ENCODE measurements around the gene ITSN2. TPM values are rescaled to one million over a fixed set of nuclear protein-coding genes. Genes with fewer than 3 reads are reported as not detected.
"Not testable (repeated sequence)": the region's sequence is repeated elsewhere in the genome, so short reads cannot be mapped to it uniquely, and the experiment has no call there.

ITSN2 gene
- total RNA-seq, 3 donors from 2014 or later, result 52.5 to 57.6 (median 52.9) TPM

DNA sequence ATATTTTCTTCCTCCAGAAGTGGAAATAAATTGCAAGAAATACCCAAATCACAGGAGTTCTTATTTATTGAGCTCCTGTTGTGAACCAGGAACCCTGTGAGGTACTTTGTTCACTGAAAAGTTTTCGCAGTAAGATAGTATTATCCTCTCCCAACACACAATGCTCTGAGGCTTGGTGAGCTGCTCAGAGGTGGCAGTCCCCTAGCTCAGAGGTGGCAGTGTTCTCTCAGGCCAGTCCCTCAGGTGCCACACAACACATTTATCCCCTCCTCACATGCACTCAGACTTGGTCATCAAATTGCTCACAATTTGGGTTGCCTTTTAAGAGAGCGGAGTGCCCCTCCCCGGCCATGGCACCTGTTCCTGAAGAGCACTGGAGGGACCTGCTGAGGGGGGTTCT, 159.5 kb downstream of the ITSN2 start:
- ATAC-seq (no peak), DNase-seq (no peak)
- peaks cover 7% of the 10 kb centered on the region for H3K9me3 Mint-ChIP-seq
- H3K27me3 Mint-ChIP-seq (ENCODE audit: low read depth), result no peaks in the 10 kb centered on the region
- peaks cover 30% of the 10 kb centered on the region for H3K36me3 Mint-ChIP-seq (ENCODE audit: insufficient read depth)
- H3K4me1 Mint-ChIP-seq (ENCODE audit: low read depth), result no peaks in the 10 kb centered on the region
- no peak overlapping the region for H3K4me3 Mint-ChIP-seq

GRCh38 chr2:24199968-24200590, 160.3 kb downstream of the ITSN2 start:
- peaks cover 7% of the 10 kb centered on the region for H3K9me3 Mint-ChIP-seq
- no peak overlapping the region for H3K4me3 Mint-ChIP-seq
- H3K36me3 Mint-ChIP-seq (ENCODE audit: insufficient read depth), result peaks cover 24% of the 10 kb centered on the region
- DNase-seq (no peak), ATAC-seq (no peak)
- no peaks in the 10 kb centered on the region for H3K27me3 Mint-ChIP-seq (ENCODE audit: low read depth)
- H3K4me1 Mint-ChIP-seq (ENCODE audit: low read depth), result no peaks in the 10 kb centered on the region

GRCh38 chr2:24197213-24197612, 163.1 kb downstream of the ITSN2 start:
- not testable (repeated sequence) for H3K4me3 Mint-ChIP-seq; H3K27me3 Mint-ChIP-seq (ENCODE audit: low read depth); DNase-seq; H3K36me3 Mint-ChIP-seq (ENCODE audit: insufficient read depth); ATAC-seq; H3K9me3 Mint-ChIP-seq; H3K4me1 Mint-ChIP-seq (ENCODE audit: low read depth)

DNA sequence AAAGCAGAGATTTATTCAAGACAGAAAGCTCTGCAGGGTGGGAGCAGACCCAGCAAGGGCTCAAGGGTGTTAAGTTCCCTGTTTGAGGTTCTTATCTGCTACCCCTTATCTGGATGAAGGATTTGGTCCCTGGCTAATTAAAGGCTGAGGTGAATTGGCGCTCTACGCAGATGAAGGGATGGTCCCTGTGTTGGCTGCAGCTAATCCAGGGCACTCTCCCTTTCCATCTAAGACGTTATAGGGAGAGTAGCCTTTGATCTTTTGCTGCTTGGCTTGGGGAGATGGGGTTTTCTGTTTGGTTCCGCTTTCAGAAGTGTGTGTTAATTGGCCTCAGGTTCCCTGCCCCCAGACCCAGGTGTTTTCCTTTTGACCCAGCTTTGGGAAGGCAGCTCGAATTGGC, 168.5 kb downstream of the ITSN2 start:
- H3K4me1 Mint-ChIP-seq (ENCODE audit: low read depth), result no peaks in the 10 kb centered on the region
- no peak overlapping the region for H3K4me3 Mint-ChIP-seq
- peaks cover 15% of the 10 kb centered on the region for H3K9me3 Mint-ChIP-seq
- DNase-seq, result no peak
- H3K36me3 Mint-ChIP-seq (ENCODE audit: insufficient read depth), result peaks cover 2% of the 10 kb centered on the region
- H3K27me3 Mint-ChIP-seq (ENCODE audit: low read depth), result peaks cover 2% of the 10 kb centered on the region
- ATAC-seq, result no peak

GRCh38 chr2:24191156-24191555, 169.2 kb downstream of the ITSN2 start:
- no peaks in the 10 kb centered on the region for H3K4me1 Mint-ChIP-seq (ENCODE audit: low read depth)
- peaks cover 2% of the 10 kb centered on the region for H3K27me3 Mint-ChIP-seq (ENCODE audit: low read depth)
- H3K9me3 Mint-ChIP-seq, result peaks cover 10% of the 10 kb centered on the region
- DNase-seq (no peak), ATAC-seq (no peak)
- H3K36me3 Mint-ChIP-seq (ENCODE audit: insufficient read depth), result peaks cover 2% of the 10 kb centered on the region
- H3K4me3 Mint-ChIP-seq, result no peak overlapping the region

GRCh38 chr2:24190503-24190902, 169.8 kb downstream of the ITSN2 start:
- ATAC-seq, result no peak
- no peak for DNase-seq
- Mint-ChIP-seq H3K27me3 (ENCODE audit: low read depth) (peaks cover 2% of the 10 kb centered on the region), H3K4me1 (ENCODE audit: low read depth) (no peaks in the 10 kb centered on the region), H3K4me3 (no peak overlapping the region), H3K9me3 (peaks cover 10% of the 10 kb centered on the region), H3K36me3 (ENCODE audit: insufficient read depth) (peaks cover 2% of the 10 kb centered on the region)

DNA sequence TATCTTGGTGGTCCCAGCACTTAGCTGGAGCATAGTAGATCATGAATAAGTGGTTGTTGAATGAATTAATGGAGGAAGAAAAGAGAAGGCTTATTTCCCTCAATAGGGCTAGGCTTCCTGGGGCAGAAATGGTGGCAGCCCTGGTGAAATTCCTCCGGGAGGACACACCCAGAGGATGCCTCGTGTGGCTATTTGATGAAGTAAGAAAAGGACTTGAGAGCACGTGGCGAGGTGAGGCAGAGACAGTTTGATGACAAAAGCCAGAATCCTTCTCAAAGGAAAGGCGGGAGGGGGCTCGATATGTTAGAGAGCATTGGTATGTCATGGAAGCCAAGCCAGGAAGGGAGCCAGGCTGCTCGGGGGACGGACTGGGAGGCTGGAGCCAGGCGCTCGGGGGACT, 170.8 kb downstream of the ITSN2 start:
- peaks cover 2% of the 10 kb centered on the region for H3K27me3 Mint-ChIP-seq (ENCODE audit: low read depth)
- H3K9me3 Mint-ChIP-seq, result peaks cover 10% of the 10 kb centered on the region
- ATAC-seq, result no peak
- no peak overlapping the region for H3K4me3 Mint-ChIP-seq
- no peak for DNase-seq
- peaks cover 2% of the 10 kb centered on the region for H3K36me3 Mint-ChIP-seq (ENCODE audit: insufficient read depth)
- no peaks in the 10 kb centered on the region for H3K4me1 Mint-ChIP-seq (ENCODE audit: low read depth)

- Mint-ChIP-seq H3K36me3 (ENCODE audit: insufficient read depth) (no peaks in the 10 kb centered on the region), H3K9me3 (peaks cover 10% of the 10 kb centered on the region), H3K4me3 (no peak overlapping the region), H3K27me3 (ENCODE audit: low read depth) (no peaks in the 10 kb centered on the region), H3K4me1 (ENCODE audit: low read depth) (no peaks in the 10 kb centered on the region)
- ATAC-seq (no peak), DNase-seq (no peak)
These were observed 176.8 kb downstream of the ITSN2 start for GRCh38 chr2:24183366-24184069.

GRCh38 chr2:24182507-24182906, 177.8 kb downstream of the ITSN2 start:
- ATAC-seq, result no peak
- H3K9me3 Mint-ChIP-seq, result peaks cover 4% of the 10 kb centered on the region
- H3K36me3 Mint-ChIP-seq (ENCODE audit: insufficient read depth), result no peaks in the 10 kb centered on the region
- no peak for DNase-seq
- no peaks in the 10 kb centered on the region for H3K4me1 Mint-ChIP-seq (ENCODE audit: low read depth)
- no peak overlapping the region for H3K4me3 Mint-ChIP-seq
- no peaks in the 10 kb centered on the region for H3K27me3 Mint-ChIP-seq (ENCODE audit: low read depth)

DNA sequence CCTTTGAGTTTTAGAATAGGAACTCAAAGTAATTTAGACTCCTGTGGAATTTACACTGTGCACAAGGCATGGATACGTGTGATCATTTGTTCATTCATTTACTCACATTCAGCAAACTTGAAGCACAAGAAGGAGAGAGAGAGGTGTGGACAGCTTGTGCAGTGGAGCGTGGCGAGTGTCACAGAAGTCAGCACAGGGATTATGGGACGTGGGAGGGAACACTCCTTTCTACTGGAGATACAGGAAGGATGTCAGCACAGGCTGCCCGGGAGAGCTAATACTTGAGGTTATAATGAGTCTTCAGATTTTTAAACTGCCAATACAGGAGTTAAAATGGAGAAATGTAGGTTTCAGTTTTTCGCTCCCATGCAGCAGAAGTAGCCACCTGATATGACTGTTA, 178.5 kb downstream of the ITSN2 start:
- H3K27me3 Mint-ChIP-seq (ENCODE audit: low read depth), result no peaks in the 10 kb centered on the region
- no peaks in the 10 kb centered on the region for H3K36me3 Mint-ChIP-seq (ENCODE audit: insufficient read depth)
- ATAC-seq, result no peak
- no peak overlapping the region for H3K4me3 Mint-ChIP-seq
- no peaks in the 10 kb centered on the region for H3K4me1 Mint-ChIP-seq (ENCODE audit: low read depth)
- no peaks in the 10 kb centered on the region for H3K9me3 Mint-ChIP-seq
- no peak for DNase-seq

DNA sequence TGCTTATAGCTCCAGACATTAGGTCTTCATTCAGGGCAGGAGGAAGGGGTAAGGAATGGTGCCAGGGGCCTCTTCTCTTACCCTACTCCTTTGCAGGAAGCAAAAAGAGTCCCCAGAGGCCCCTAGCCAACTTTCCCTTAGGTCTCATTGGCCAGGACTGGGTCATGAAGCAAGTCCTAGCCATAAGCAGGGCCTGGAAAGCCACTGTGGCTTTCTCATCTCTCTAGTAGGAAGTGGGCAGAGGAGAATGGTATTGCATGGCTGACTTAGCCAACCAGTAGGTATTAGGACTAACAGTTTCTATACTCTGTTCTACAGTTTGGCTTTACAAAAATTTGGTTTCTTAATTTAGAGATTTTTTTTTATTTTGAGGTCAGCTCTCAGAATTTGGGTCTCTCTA, 180.7 kb downstream of the ITSN2 start:
- no peaks in the 10 kb centered on the region for H3K27me3 Mint-ChIP-seq (ENCODE audit: low read depth)
- no peak overlapping the region for H3K4me3 Mint-ChIP-seq
- H3K4me1 Mint-ChIP-seq (ENCODE audit: low read depth), result no peaks in the 10 kb centered on the region
- DNase-seq, result no peak
- H3K36me3 Mint-ChIP-seq (ENCODE audit: insufficient read depth), result no peaks in the 10 kb centered on the region
- H3K9me3 Mint-ChIP-seq, result no peaks in the 10 kb centered on the region
- no peak for ATAC-seq

- H3K27me3 Mint-ChIP-seq (ENCODE audit: low read depth), result peaks cover 7% of the 10 kb centered on the region
- DNase-seq, result no peak
- no peaks in the 10 kb centered on the region for H3K36me3 Mint-ChIP-seq (ENCODE audit: insufficient read depth)
- ATAC-seq, result no peak
- no peaks in the 10 kb centered on the region for H3K9me3 Mint-ChIP-seq
- H3K4me1 Mint-ChIP-seq (ENCODE audit: low read depth), result no peaks in the 10 kb centered on the region
- H3K4me3 Mint-ChIP-seq, result no peak overlapping the region
These were observed 184.0 kb downstream of the ITSN2 start for GRCh38 chr2:24176326-24176725.

- Mint-ChIP-seq H3K9me3 (no peaks in the 10 kb centered on the region), H3K36me3 (ENCODE audit: insufficient read depth) (no peaks in the 10 kb centered on the region), H3K27me3 (ENCODE audit: low read depth) (peaks cover 7% of the 10 kb centered on the region), H3K4me3 (no peak overlapping the region), H3K4me1 (ENCODE audit: low read depth) (no peaks in the 10 kb centered on the region)
- DNase-seq (no peak), ATAC-seq (no peak)
These were observed 184.6 kb downstream of the ITSN2 start for GRCh38 chr2:24175631-24176187.

GRCh38 chr2:24174851-24175277, 185.5 kb downstream of the ITSN2 start, which contains the start of gene FAM228A:
FAM228A (plus strand) TSS chr2:24175053; CDS start chr2:24175481, 428 bp downstream.
- Mint-ChIP-seq H3K4me3 (no peak within 1 kb of the TSS), H3K9me3 (no peaks in the 10 kb centered on the region), H3K27me3 (ENCODE audit: low read depth) (peaks cover 7% of the 10 kb centered on the region), H3K4me1 (ENCODE audit: low read depth) (no peaks in the 10 kb centered on the region), H3K36me3 (ENCODE audit: insufficient read depth) (no peaks in the 10 kb centered on the region)
- DNase-seq (no peak), ATAC-seq (no peak)

DNA sequence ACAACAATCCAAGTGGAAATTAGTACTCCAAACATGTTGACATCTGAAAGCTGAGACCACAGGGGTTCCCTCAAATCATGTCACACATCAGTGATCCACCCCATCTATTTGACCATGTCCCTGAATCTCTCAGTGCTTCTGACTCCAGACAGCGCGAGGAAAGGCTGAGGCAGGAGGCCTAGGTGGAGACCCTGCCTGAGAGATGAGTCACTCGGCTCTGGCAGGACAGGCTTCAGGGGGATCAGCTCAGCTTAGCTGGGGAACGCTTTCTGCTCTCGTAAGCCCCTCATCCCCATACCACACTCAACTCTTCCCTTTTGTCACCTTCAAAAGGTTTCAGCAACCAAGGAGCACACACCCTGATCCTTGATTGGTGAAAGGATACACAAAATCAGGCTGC, 191.3 kb downstream of the ITSN2 start:
- DNase-seq (no peak), ATAC-seq (no peak)
- no peaks in the 10 kb centered on the region for H3K9me3 Mint-ChIP-seq
- no peaks in the 10 kb centered on the region for H3K36me3 Mint-ChIP-seq (ENCODE audit: insufficient read depth)
- peaks cover 6% of the 10 kb centered on the region for H3K27me3 Mint-ChIP-seq (ENCODE audit: low read depth)
- no peaks in the 10 kb centered on the region for H3K4me1 Mint-ChIP-seq (ENCODE audit: low read depth)
- no peak overlapping the region for H3K4me3 Mint-ChIP-seq
